ENCODE results near the gene DTWD1. TPM values are rescaled to one million over a fixed set of nuclear protein-coding genes. Genes with fewer than 3 reads are reported as not detected.

DTWD1 gene
- total and polyA plus RNA-seq, 2 experiments from 2014 or later = 14.2 to 37.0 TPM

DNA sequence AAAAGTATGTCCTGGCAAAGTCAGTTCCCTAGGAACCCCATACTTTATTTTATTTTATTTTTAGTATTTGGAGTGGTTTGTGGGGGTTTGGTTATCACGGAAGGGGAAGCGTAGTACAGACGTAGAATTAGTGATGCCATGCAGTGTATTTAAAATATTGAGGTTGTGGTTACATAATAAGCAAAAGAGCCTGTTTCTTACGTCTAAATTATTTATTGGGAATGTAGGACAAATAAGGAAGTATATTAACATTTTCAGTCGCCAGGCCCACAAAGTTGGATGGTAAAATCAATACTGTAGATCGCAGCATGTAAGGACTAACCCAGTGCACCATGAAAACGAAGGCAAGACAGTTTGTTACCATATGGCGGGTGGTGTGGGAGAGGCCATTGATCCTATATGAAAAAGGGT, 558 bp downstream of the DTWD1 start:
- Histone ChIP-seq H3K36me3 (replicated peaks; ENCODE audit: insufficient read depth, low read depth) (no peaks in the 10 kb centered on the region), H2AFZ (peak overlapping the region; percentile 43), H3K4me3 (peak overlapping the region; percentile 40), H3K79me2 (peaks cover 26% of the 10 kb centered on the region), H3K9me3 (ENCODE audit: low read depth) (no peaks in the 10 kb centered on the region), H3K4me2 (peak overlapping the region; percentile 81), H3K4me1 (ENCODE audit: insufficient read depth) (peaks cover 18% of the 10 kb centered on the region), H3K9me2 (replicated peaks; ENCODE audit: insufficient read depth) (no peaks in the 10 kb centered on the region), H3K27me3 (no peaks in the 10 kb centered on the region), H3K27ac (peak overlapping the region; percentile 90), H4K20me1 (ENCODE audit: insufficient read depth, poor library complexity, severe bottlenecking) (no peaks in the 10 kb centered on the region)
- DNase-seq (ENCODE audit: low spot score) = no peak
- TF ChIP-seq, protein P1, sequence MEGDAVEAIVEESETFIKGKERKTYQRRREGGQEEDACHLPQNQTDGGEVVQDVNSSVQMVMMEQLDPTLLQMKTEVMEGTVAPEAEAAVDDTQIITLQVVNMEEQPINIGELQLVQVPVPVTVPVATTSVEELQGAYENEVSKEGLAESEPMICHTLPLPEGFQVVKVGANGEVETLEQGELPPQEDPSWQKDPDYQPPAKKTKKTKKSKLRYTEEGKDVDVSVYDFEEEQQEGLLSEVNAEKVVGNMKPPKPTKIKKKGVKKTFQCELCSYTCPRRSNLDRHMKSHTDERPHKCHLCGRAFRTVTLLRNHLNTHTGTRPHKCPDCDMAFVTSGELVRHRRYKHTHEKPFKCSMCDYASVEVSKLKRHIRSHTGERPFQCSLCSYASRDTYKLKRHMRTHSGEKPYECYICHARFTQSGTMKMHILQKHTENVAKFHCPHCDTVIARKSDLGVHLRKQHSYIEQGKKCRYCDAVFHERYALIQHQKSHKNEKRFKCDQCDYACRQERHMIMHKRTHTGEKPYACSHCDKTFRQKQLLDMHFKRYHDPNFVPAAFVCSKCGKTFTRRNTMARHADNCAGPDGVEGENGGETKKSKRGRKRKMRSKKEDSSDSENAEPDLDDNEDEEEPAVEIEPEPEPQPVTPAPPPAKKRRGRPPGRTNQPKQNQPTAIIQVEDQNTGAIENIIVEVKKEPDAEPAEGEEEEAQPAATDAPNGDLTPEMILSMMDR (IDR thresholded peaks at IDR 0.05; ENCODE audit: poor library complexity) = no peak
- TF ChIP-seq EZH2phosphoT487 (IDR thresholded peaks at IDR 0.05; ENCODE audit: low read depth, severe bottlenecking, unreplicated experiment) = no peak
- no peak for TF ChIP-seq EZH2 (IDR thresholded peaks at IDR 0.05; ENCODE audit: borderline replicate concordance)
- 8% methylated on average over 8 of the region's 8 CpGs for WGBS (ENCODE audit: low lambda C conversion rate, missing lambda C conversion rate)

DNA sequence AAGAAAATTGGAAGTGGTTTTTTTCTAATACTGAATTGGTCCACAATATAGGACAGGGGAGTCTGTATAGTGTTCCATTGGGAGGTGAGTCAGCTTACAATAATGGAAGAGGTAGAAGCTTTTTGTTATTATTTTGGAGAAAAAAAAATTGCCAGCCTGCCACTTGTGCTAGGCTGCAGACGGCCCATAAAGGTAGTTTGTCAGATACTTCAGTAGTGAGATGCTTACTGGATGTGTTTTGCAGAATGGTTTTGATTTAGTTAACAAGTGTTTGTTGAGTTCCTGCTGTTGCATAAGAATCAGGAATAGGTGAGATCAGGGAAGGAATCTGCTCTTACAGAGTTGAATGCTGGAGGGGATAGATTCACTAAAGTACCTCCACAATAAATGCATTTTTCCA, 1.0 kb downstream of the DTWD1 start:
- Histone ChIP-seq H3K79me2 (peaks cover 26% of the 10 kb centered on the region), H3K9me3 (ENCODE audit: low read depth) (no peaks in the 10 kb centered on the region), H3K9me2 (replicated peaks; ENCODE audit: insufficient read depth) (no peaks in the 10 kb centered on the region), H3K4me2 (peak overlapping the region; percentile 81), H3K27ac (peak overlapping the region; percentile 90), H2AFZ (peak overlapping the region; percentile 43), H3K4me1 (ENCODE audit: insufficient read depth) (peaks cover 18% of the 10 kb centered on the region), H4K20me1 (ENCODE audit: insufficient read depth, poor library complexity, severe bottlenecking) (no peaks in the 10 kb centered on the region), H3K4me3 (peak overlapping the region; percentile 40), H3K36me3 (replicated peaks; ENCODE audit: insufficient read depth, low read depth) (no peaks in the 10 kb centered on the region), H3K27me3 (no peaks in the 10 kb centered on the region)
- DNase-seq (ENCODE audit: low spot score) = no peak
- WGBS (ENCODE audit: low lambda C conversion rate, missing lambda C conversion rate) = 55% methylated on average over 1 of the region's 1 CpG
- TF ChIP-seq EZH2phosphoT487 (IDR thresholded peaks at IDR 0.05; ENCODE audit: low read depth, severe bottlenecking, unreplicated experiment) = no peak
- TF ChIP-seq, protein P1 (IDR thresholded peaks at IDR 0.05; ENCODE audit: poor library complexity) = no peak
- no peak for TF ChIP-seq EZH2 (IDR thresholded peaks at IDR 0.05; ENCODE audit: borderline replicate concordance)

DNA sequence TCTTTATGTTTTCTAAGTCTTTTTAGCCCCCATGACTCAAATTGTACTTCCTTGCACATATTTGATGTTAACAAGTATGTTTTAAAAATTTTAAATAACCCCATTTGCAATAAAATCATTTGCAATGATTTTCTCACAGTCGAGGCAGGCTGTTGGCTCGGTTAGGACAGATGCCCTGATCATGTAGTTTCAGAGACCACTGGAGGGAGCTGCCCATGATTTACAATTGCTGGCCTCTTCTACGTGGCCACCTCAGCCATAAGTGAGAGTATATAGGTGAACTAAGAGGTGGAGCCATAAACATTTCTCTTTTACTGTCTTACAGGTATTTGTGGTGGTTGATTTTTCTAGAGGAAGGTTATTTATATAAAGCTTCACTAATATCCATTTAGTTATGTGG, 1.7 kb downstream of the DTWD1 start:
- H2AFZ ChIP-seq = no peak overlapping the region
- H3K4me1 ChIP-seq (ENCODE audit: insufficient read depth) = peaks cover 18% of the 10 kb centered on the region
- no peaks in the 10 kb centered on the region for H3K9me2 ChIP-seq (replicated peaks; ENCODE audit: insufficient read depth)
- H3K4me3 ChIP-seq = no peak overlapping the region
- no peak overlapping the region for H3K27ac ChIP-seq
- no peaks in the 10 kb centered on the region for H3K27me3 ChIP-seq
- TF ChIP-seq, protein P1 (IDR thresholded peaks at IDR 0.05; ENCODE audit: poor library complexity) = peak; percentile 14
- TF ChIP-seq EZH2phosphoT487 (IDR thresholded peaks at IDR 0.05; ENCODE audit: low read depth, severe bottlenecking, unreplicated experiment) = no peak
- H4K20me1 ChIP-seq (ENCODE audit: insufficient read depth, poor library complexity, severe bottlenecking) = no peaks in the 10 kb centered on the region
- DNase-seq (ENCODE audit: low spot score) = no peak
- H3K36me3 ChIP-seq (replicated peaks; ENCODE audit: insufficient read depth, low read depth) = no peaks in the 10 kb centered on the region
- H3K9me3 ChIP-seq (ENCODE audit: low read depth) = no peaks in the 10 kb centered on the region
- peaks cover 26% of the 10 kb centered on the region for H3K79me2 ChIP-seq
- H3K4me2 ChIP-seq = peak overlapping the region; percentile 81
- WGBS (ENCODE audit: low lambda C conversion rate, missing lambda C conversion rate) = 73% methylated on average over 3 of the region's 3 CpGs

DNA sequence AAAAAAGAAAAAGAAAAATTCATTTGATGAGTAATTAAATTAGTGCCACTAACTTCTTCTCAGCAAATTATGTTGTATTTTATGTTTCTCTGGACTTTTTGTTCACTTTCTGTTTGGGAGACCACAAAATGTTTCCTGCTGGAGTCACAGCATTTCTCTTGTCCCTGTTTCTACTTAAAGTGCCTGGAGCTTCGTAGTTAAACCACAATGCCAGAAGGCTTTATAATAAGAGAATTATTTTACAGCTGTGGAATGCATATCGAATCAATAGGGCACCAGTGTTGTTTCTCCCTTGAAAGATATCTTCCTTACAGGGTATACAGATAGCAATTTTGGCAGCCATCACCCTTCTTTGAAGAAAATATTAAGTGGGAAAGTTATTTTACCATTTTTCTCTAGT, 3.2 kb downstream of the DTWD1 start:
- peaks cover 26% of the 10 kb centered on the region for H3K79me2 ChIP-seq
- no peak for DNase-seq (ENCODE audit: low spot score)
- H2AFZ ChIP-seq = no peak overlapping the region
- no peak overlapping the region for H3K4me3 ChIP-seq
- peaks cover 18% of the 10 kb centered on the region for H3K4me1 ChIP-seq (ENCODE audit: insufficient read depth)
- no peaks in the 10 kb centered on the region for H4K20me1 ChIP-seq (ENCODE audit: insufficient read depth, poor library complexity, severe bottlenecking)
- no peak for TF ChIP-seq EZH2 (IDR thresholded peaks at IDR 0.05; ENCODE audit: borderline replicate concordance)
- no peaks in the 10 kb centered on the region for H3K9me3 ChIP-seq (ENCODE audit: low read depth)
- WGBS (ENCODE audit: low lambda C conversion rate, missing lambda C conversion rate) = 77% methylated on average over 2 of the region's 2 CpGs
- H3K27ac ChIP-seq = no peak overlapping the region
- no peaks in the 10 kb centered on the region for H3K9me2 ChIP-seq (replicated peaks; ENCODE audit: insufficient read depth)
- H3K36me3 ChIP-seq (replicated peaks; ENCODE audit: insufficient read depth, low read depth) = no peaks in the 10 kb centered on the region
- peak overlapping the region; percentile 12 for H3K4me2 ChIP-seq
- no peaks in the 10 kb centered on the region for H3K27me3 ChIP-seq

All from hepatocyte (in vitro differentiated cells).